ENCODE results near the gene SSR3. TPM values are rescaled to one million over a fixed set of nuclear protein-coding genes. Genes with fewer than 3 reads are reported as not detected.

The SSR3 gene
- total RNA-seq, 1 experiment from 2014 or later: 197 TPM

- H3K9me2 ChIP-seq (replicated peaks; ENCODE audit: insufficient read depth, low read length): no peaks in the 10 kb centered on the region
- no peak overlapping the region for H2AFZ ChIP-seq (ENCODE audit: low read length)
- peaks cover 34% of the 10 kb centered on the region for H3K4me1 ChIP-seq (ENCODE audit: low read length)
- H3K9ac ChIP-seq (ENCODE audit: low read length): no peak overlapping the region
- H3K4me3 ChIP-seq (ENCODE audit: low read length): peak overlapping the region; percentile 94
- DNase-seq: no peak
- H3K27me3 ChIP-seq (ENCODE audit: low read length): no peaks in the 10 kb centered on the region
- no peak overlapping the region for H3K27ac ChIP-seq (ENCODE audit: low read length)
- peaks cover 55% of the 10 kb centered on the region for H3K36me3 ChIP-seq (ENCODE audit: insufficient read depth, low read length)
- peaks cover 69% of the 10 kb centered on the region for H3K79me2 ChIP-seq (ENCODE audit: low read length)
- peak overlapping the region; percentile 93 for H3K4me2 ChIP-seq (ENCODE audit: low read depth, low read length, poor library complexity, severe bottlenecking)
- H4K20me1 ChIP-seq (ENCODE audit: insufficient read depth, low read depth, low read length): peaks cover 4% of the 10 kb centered on the region; the same call in 1 of the 2 replicates
- H3K9me3 ChIP-seq (ENCODE audit: low read length): no peaks in the 10 kb centered on the region
These were observed 1.9 kb downstream of the SSR3 start for GRCh38 chr3:156552973-156553372.

GRCh38 chr3:156551746-156552145 lies 3.2 kb downstream of the SSR3 start:
- Histone ChIP-seq H3K79me2 (ENCODE audit: low read length) (peaks cover 82% of the 10 kb centered on the region), H2AFZ (ENCODE audit: low read length) (no peak overlapping the region), H3K9me2 (replicated peaks; ENCODE audit: insufficient read depth, low read length) (no peaks in the 10 kb centered on the region), H3K36me3 (ENCODE audit: insufficient read depth, low read length) (peaks cover 67% of the 10 kb centered on the region), H3K4me3 (ENCODE audit: low read length) (no peak overlapping the region), H3K27me3 (ENCODE audit: low read length) (no peaks in the 10 kb centered on the region), H3K9me3 (ENCODE audit: low read length) (no peaks in the 10 kb centered on the region), H3K9ac (ENCODE audit: low read length) (no peak overlapping the region), H4K20me1 (ENCODE audit: insufficient read depth, low read depth, low read length) (peaks cover 4% of the 10 kb centered on the region), H3K4me1 (ENCODE audit: low read length) (peaks cover 29% of the 10 kb centered on the region), H3K27ac (ENCODE audit: low read length) (no peak overlapping the region), H3K4me2 (ENCODE audit: low read depth, low read length, poor library complexity, severe bottlenecking) (no peak overlapping the region)
- DNase-seq: no peak

GRCh38 chr3:156551261-156551660 lies 3.7 kb downstream of the SSR3 start:
- Histone ChIP-seq H2AFZ (ENCODE audit: low read length) (no peak overlapping the region), H3K9ac (ENCODE audit: low read length) (no peak overlapping the region), H3K36me3 (ENCODE audit: insufficient read depth, low read length) (peaks cover 72% of the 10 kb centered on the region), H3K27me3 (ENCODE audit: low read length) (no peaks in the 10 kb centered on the region), H3K4me1 (ENCODE audit: low read length) (peaks cover 27% of the 10 kb centered on the region), H3K9me3 (ENCODE audit: low read length) (no peaks in the 10 kb centered on the region), H3K27ac (ENCODE audit: low read length) (no peak overlapping the region), H3K9me2 (replicated peaks; ENCODE audit: insufficient read depth, low read length) (no peaks in the 10 kb centered on the region), H3K4me2 (ENCODE audit: low read depth, low read length, poor library complexity, severe bottlenecking) (no peak overlapping the region), H3K4me3 (ENCODE audit: low read length) (no peak overlapping the region), H3K79me2 (ENCODE audit: low read length) (peaks cover 85% of the 10 kb centered on the region), H4K20me1 (ENCODE audit: insufficient read depth, low read depth, low read length) (peaks cover 4% of the 10 kb centered on the region)
- no peak for DNase-seq

- H3K4me1 ChIP-seq (ENCODE audit: low read length): peaks cover 16% of the 10 kb centered on the region
- DNase-seq: no peak
- no peak overlapping the region for H3K27ac ChIP-seq (ENCODE audit: low read length)
- no peak overlapping the region for H3K4me2 ChIP-seq (ENCODE audit: low read depth, low read length, poor library complexity, severe bottlenecking)
- no peaks in the 10 kb centered on the region for H3K27me3 ChIP-seq (ENCODE audit: low read length)
- H3K4me3 ChIP-seq (ENCODE audit: low read length): no peak overlapping the region
- H3K9me2 ChIP-seq (replicated peaks; ENCODE audit: insufficient read depth, low read length): no peaks in the 10 kb centered on the region
- H2AFZ ChIP-seq (ENCODE audit: low read length): no peak overlapping the region
- H4K20me1 ChIP-seq (ENCODE audit: insufficient read depth, low read depth, low read length): peaks cover 4% of the 10 kb centered on the region
- H3K79me2 ChIP-seq (ENCODE audit: low read length): peaks cover 80% of the 10 kb centered on the region
- no peak overlapping the region for H3K9ac ChIP-seq (ENCODE audit: low read length)
- no peaks in the 10 kb centered on the region for H3K9me3 ChIP-seq (ENCODE audit: low read length)
- peaks cover 92% of the 10 kb centered on the region for H3K36me3 ChIP-seq (ENCODE audit: insufficient read depth, low read length)
These were observed 6.0 kb downstream of the SSR3 start for GRCh38 chr3:156548902-156549301.

- Histone ChIP-seq H3K79me2 (ENCODE audit: low read length) (peaks cover 72% of the 10 kb centered on the region), H3K9ac (ENCODE audit: low read length) (no peak overlapping the region), H3K4me3 (ENCODE audit: low read length) (no peak overlapping the region), H3K27ac (ENCODE audit: low read length) (no peak overlapping the region), H4K20me1 (ENCODE audit: insufficient read depth, low read depth, low read length) (no peaks in the 10 kb centered on the region; the same call in 1 of the 2 replicates), H3K4me2 (ENCODE audit: low read depth, low read length, poor library complexity, severe bottlenecking) (no peak overlapping the region), H3K36me3 (ENCODE audit: insufficient read depth, low read length) (peaks cover 92% of the 10 kb centered on the region), H3K4me1 (ENCODE audit: low read length) (peaks cover 9% of the 10 kb centered on the region), H3K27me3 (ENCODE audit: low read length) (no peaks in the 10 kb centered on the region), H3K9me3 (ENCODE audit: low read length) (no peaks in the 10 kb centered on the region), H3K9me2 (replicated peaks; ENCODE audit: insufficient read depth, low read length) (no peaks in the 10 kb centered on the region), H2AFZ (ENCODE audit: low read length) (no peak overlapping the region)
- DNase-seq: no peak
These were observed 6.8 kb downstream of the SSR3 start for GRCh38 chr3:156548041-156548687.

- Histone ChIP-seq H3K4me2 (ENCODE audit: low read depth, low read length, poor library complexity, severe bottlenecking) (no peak overlapping the region), H4K20me1 (ENCODE audit: insufficient read depth, low read depth, low read length) (no peaks in the 10 kb centered on the region; the same call in 1 of the 2 replicates), H3K4me3 (ENCODE audit: low read length) (no peak overlapping the region), H3K4me1 (ENCODE audit: low read length) (peaks cover 3% of the 10 kb centered on the region; the same call in 1 of the 2 replicates), H3K27ac (ENCODE audit: low read length) (no peak overlapping the region), H3K9me2 (replicated peaks; ENCODE audit: insufficient read depth, low read length) (no peaks in the 10 kb centered on the region), H2AFZ (ENCODE audit: low read length) (no peak overlapping the region), H3K36me3 (ENCODE audit: insufficient read depth, low read length) (peaks cover 91% of the 10 kb centered on the region), H3K9me3 (ENCODE audit: low read length) (no peaks in the 10 kb centered on the region), H3K79me2 (ENCODE audit: low read length) (peaks cover 67% of the 10 kb centered on the region), H3K9ac (ENCODE audit: low read length) (no peak overlapping the region), H3K27me3 (ENCODE audit: low read length) (no peaks in the 10 kb centered on the region)
- DNase-seq: no peak
These were observed 7.3 kb downstream of the SSR3 start for GRCh38 chr3:156547637-156548036.

GRCh38 chr3:156543043-156543555 lies 11.8 kb downstream of the SSR3 start:
- Histone ChIP-seq H3K9me3 (ENCODE audit: low read length) (no peaks in the 10 kb centered on the region), H2AFZ (ENCODE audit: low read length) (no peak overlapping the region), H3K9me2 (replicated peaks; ENCODE audit: insufficient read depth, low read length) (no peaks in the 10 kb centered on the region), H3K9ac (ENCODE audit: low read length) (no peak overlapping the region), H3K4me2 (ENCODE audit: low read depth, low read length, poor library complexity, severe bottlenecking) (no peak overlapping the region), H3K27me3 (ENCODE audit: low read length) (no peaks in the 10 kb centered on the region), H3K4me3 (ENCODE audit: low read length) (no peak overlapping the region), H3K27ac (ENCODE audit: low read length) (no peak overlapping the region), H3K79me2 (ENCODE audit: low read length) (peaks cover 22% of the 10 kb centered on the region), H4K20me1 (ENCODE audit: insufficient read depth, low read depth, low read length) (no peaks in the 10 kb centered on the region; the same call in 1 of the 2 replicates), H3K4me1 (ENCODE audit: low read length) (no peaks in the 10 kb centered on the region), H3K36me3 (ENCODE audit: insufficient read depth, low read length) (peaks cover 78% of the 10 kb centered on the region)
- DNase-seq: no peak

GRCh38 chr3:156542101-156543042 lies 12.5 kb downstream of the SSR3 start:
- no peaks in the 10 kb centered on the region for H3K9me3 ChIP-seq (ENCODE audit: low read length)
- H3K4me2 ChIP-seq (ENCODE audit: low read depth, low read length, poor library complexity, severe bottlenecking): no peak overlapping the region
- H3K9me2 ChIP-seq (replicated peaks; ENCODE audit: insufficient read depth, low read length): no peaks in the 10 kb centered on the region
- no peak overlapping the region for H3K27ac ChIP-seq (ENCODE audit: low read length)
- H3K4me3 ChIP-seq (ENCODE audit: low read length): no peak overlapping the region
- H4K20me1 ChIP-seq (ENCODE audit: insufficient read depth, low read depth, low read length): 0 out of 2 replicates have a peak, but pooled peaks cover 1% of the 10 kb centered on the region
- H3K4me1 ChIP-seq (ENCODE audit: low read length): no peaks in the 10 kb centered on the region
- no peaks in the 10 kb centered on the region for H3K27me3 ChIP-seq (ENCODE audit: low read length)
- peaks cover 14% of the 10 kb centered on the region; the same call in 1 of the 2 replicates for H3K79me2 ChIP-seq (ENCODE audit: low read length)
- peaks cover 71% of the 10 kb centered on the region for H3K36me3 ChIP-seq (ENCODE audit: insufficient read depth, low read length)
- no peak overlapping the region for H2AFZ ChIP-seq (ENCODE audit: low read length)
- no peak overlapping the region for H3K9ac ChIP-seq (ENCODE audit: low read length)
- no peak for DNase-seq
